Activated gamma-delta T cell (primary cell): ENCODE data around the gene ZNF473.

Experiments used
- DNase-seq: peaks from one replicate; lab custom pipeline; 2025; lab: John Stamatoyannopoulos, UW

The ZNF473 gene

DNA sequence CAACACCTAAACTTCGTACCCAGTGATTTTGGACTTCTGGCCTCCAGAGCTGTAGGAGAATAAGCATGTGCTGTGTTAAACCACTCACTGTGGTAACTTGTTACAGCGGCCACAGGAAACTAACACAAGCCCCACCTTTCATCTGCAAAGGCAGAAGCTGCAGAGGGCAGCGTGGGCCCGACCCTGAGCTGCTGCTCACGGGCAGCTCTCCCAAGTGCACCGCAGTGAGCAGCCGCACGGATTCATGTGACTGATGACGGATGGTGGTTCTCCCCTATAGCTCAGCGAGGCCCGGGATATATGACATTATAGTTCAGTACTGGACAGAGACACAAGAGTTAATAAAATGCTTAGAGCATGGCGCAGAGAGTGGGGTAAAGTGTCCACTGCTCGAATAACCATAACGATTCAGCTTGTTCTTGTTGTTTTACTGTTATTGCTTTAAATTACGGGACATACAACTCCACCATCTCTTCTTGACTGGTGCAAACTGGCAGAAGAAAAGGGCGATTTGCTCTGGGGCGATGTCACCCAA is 22.5 kb upstream of the ZNF473 start:
- no peak for DNase-seq

DNA sequence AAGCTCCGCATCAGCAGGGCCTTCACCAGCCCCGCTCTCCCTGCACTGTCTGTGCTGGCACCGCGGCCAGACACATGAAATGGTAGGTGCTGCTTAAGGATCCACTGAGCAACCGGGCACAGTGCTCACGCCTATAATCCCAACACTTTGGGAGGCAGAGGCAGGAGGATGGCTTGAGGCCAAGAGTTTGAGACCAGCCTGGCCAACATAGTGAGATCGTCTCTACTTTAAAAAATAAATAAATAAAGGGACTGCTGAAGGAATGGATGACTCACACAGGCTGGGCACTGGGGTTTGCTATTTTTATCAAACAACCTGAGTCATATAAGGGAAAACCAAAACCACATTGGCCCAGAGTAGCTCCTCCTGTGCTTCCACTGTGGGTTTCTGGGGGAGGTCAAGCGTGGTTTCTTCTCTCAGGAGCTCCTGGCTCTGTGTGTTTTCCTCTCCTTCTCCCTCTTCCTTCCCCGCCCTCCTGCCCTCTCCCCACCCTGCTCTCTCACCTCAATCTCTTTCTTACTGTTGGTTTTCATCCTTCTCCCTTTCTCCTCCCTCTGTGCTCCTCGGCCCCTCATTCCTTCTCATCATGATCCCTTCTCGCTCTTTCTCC is 21.9 kb upstream of the ZNF473 start:
- DNase-seq: no peak

DNA sequence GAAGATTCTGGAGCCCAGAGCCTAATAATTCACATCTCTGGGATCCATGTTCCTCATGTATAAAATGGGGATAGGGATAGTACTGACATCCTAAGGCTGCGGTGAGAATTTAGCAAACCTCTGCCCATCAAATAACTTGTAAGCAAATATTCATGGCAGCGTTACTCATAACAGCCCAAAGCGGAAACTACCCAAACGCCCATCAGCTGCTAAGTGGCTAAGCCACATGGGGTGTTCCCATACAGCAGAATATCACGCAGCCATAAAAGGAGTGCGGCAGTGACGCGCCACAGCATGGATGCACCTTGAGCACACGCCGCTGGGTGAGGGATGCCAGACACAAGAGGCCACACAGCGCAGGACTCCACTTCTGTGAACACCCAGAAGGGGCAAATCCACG is 20.4 kb upstream of the ZNF473 start:
- DNase-seq: no peak

DNA sequence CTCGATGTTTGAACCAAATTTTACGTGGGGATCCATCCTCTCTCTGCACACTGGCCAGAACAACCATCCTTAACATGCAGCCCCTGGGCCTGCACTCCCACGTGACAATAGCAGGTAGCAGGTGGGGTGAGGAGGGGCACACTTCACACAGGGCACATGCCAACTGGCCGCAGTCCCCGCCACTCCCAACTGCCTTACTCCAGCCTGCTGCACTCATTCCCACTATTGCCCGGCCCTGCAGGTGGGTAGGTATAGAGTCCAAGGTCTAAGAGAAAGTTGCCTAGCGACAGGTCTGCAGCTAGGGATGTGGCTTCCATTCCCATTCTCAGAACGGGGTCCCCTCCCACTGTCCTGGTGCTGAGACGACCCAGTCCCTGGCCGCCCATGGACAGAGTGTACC is 18.6 kb upstream of the ZNF473 start:
- no peak for DNase-seq

DNA sequence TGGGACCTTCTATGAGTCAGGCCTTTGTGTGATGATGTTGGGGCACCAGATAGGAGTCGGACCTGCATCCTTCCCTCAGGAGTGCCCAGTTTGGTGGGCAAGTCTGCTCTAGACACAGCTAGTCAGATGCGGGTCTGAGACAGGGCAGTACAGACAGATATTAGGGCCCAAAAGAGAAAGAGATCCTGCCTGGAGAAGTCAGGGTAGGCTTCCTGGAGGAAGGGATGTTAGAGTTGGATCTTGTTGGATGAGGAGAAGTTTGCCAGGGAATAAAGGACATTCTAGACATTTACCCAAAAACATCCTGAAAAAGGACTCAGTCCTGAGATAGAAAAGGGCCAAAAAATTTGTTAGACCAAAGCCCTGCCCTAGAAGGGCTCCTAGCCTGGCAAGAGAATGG is 17.9 kb upstream of the ZNF473 start:
- no peak for DNase-seq

DNA sequence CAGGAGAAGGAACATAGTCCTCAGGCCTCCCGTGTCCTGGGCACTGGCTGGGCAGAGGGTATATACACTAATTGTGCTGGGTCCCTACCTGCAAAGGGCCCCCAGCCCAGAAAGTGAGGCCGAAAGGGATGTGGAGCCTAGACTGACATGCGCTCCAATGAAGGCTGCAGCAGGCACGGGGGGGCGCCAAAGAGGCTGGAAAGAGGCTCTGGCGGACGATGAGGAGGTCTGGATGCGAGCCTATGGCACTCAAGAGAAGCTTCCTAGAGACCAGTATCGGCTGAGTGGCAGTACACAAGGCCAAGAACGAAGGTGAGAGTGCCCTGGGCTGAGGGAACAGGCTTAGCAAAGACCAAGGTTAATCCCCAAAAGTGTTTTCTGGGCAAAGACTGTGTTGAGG is 17.3 kb upstream of the ZNF473 start:
- no peak for DNase-seq

DNA sequence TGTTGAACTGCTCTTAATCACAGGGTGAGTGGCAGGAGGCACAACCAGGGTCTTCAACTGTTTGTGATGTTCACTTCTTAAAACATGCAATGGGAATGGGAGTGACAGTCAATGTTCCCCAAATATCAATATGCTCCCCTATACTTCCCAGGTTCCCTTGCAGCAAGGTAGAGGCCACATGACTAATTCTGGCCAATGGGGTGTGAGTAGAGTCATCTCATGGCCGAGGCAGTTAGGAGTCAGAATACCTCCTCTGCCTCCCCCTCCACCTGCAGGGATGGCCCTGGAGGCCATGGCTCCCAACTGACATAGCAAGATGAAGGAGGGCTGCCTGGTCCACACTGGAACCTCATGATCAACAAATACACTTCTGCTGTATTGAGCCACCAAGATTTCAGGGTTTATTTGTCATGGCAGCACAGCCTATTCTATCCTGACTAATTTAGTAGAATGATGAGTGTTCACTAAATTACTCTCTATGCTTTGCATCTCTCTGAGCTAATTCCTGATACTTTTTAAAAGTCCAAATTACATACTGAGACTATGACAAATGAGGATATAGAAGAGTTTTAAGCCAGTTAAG is 9.5 kb upstream of the ZNF473 start:
- no peak for DNase-seq

DNA sequence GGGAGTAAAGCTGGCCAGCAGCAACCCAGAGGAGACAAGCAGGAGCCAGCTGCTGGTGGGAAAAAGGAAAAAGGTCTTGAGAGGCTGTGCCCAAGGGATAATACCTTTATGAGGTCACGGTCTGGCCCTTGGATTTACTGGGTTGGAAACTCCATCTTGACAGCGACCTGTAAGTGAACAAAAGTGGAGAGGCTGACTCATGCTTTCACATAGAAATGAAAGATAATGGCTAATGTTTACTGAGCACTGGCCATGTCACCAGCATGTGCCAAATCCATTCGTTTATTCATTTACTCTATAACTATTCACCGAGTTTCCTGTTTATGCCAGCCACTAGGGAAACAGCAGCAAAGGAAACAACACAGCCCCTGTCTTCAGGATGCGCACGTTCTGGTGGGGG is 5.3 kb upstream of the ZNF473 start:
- DNase-seq: no peak

DNA sequence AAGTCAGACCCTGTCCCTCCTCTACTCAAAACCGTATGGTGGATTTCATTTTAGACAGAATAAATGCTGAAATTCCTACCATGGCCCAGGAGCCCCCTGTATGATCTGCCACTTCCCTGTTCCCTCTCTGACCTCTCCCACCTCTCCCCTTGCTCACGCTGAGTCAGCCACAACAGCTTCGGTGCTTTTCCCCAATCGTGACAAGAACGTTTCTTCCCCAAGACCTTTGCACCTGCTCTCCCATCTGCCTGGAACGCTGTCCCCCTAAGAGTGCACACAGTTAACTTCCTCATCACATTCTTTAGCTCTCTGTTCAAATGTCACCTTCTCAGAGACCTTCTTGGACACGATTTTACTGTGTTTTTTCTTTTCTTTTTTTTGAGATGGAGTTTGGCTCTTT is 3.0 kb upstream of the ZNF473 start:
- no peak for DNase-seq

DNA sequence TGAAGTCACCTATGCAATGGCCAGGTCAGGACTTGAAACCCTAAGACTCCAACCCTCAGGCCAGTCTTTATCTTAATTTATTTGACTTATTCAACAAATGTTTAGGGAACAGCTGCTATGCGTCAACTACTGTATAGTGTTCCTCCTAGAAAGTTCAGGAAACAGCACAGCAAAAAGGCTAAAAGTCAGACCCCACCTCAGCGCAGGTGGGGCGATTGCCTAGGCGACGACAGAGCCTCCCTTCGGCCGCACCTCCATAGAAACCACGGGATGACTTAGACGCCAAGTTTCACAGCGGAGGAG is 1.1 kb upstream of the ZNF473 start:
- DNase-seq: no peak

DNA sequence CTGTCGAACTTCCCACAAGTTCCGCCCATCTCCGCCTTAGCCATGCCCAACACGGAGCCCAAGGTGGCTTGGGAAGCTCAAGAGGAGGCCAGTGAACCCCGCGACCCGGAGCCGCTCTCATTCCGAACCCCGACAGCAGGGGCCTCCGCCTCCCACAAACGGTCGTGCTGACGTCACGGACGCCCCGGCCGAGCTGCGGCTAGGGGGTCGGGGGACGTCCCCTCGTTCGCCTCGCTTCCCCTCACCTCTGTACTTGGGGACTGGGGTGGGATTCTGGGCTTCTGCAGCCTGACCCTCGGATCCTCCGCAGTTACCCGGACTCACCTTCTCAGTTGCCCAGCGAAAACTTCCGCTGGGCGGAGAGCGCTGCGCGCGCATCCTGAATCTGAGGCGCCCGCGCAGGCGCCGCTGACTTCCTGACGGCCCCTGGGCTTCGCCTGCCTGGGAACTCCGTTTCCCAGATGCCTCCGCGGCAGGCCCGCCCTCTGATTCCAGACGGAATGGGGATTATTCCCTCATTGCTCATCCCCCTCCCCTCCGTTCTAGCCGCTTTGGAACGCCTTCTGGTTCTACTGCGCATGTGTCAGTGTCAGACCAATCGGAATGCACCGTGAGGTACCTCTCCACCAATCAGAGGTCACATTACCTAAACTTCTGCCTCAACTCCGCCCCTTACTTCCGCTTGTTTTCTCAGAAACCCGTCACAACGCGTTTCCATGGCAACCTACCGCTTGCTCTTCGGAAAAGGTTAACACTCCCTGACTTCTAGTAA is 597 bp upstream of the ZNF473 start, which contains the start of gene VRK3:
TSS of gene VRK3 (minus strand) at position 351 of the 772 bp plus-strand sequence. CDS start 9,210 bp downstream, outside the sequence.
- DNase-seq: peak; percentile 94

DNA sequence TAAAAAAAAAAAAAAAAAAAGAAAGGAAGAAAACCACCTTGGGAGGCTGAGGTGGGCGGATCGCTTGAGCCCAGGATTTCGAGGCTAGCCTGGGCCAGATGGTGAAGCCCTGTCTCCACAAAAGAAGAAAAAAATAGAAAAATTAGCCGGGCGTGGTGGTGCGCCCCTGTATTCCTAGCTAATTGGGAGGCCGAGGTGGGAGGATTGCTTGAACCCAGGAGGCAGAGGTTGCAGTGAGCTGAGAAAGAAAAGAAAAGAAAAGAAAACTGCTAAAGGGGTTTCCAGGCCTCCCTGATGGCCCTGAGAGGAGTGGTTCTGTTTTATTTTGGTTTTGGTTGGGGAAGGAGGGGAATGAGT is 723 bp downstream of the ZNF473 start:
- DNase-seq: no peak

DNA sequence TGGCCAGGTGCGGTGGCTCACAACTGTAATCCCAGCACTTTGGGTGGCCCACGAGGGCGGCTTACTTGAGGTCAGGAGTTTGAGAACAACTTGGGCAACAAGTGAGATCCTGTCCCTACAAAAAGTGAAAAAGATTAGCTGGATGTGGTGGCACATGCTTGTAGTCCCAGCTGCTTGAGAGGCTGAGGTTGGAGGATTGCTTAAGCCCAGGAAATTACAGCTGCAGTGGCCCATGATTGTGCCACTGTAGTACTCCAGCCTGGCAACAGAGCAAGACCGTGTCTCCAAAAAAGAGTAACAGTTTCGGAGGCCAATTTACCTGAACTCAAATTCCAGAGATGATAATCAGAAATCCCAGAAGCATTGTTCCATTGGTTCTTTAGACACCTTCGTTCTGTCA is 4.4 kb downstream of the ZNF473 start:
- no peak for DNase-seq

DNA sequence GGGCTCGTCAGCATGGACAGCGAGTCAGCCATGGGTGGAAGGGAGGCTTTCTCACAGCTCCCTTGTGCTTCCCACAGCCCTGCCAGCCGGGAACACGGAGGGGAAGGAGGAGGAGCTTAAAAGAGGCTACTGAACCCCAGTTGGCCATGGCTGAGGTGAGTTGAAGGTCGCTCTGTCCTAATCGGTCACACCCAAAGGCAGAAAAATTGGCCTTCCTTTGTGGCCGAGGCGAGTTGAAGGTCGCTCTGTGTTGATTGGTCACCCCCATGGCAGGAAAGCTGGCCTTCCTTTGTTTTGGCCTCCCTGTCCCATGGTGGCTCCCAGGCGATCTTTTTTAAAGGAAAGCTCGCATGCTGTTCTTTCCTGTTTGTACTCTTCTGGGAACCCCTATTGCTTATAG is 5.1 kb downstream of the ZNF473 start:
- no peak for DNase-seq

DNA sequence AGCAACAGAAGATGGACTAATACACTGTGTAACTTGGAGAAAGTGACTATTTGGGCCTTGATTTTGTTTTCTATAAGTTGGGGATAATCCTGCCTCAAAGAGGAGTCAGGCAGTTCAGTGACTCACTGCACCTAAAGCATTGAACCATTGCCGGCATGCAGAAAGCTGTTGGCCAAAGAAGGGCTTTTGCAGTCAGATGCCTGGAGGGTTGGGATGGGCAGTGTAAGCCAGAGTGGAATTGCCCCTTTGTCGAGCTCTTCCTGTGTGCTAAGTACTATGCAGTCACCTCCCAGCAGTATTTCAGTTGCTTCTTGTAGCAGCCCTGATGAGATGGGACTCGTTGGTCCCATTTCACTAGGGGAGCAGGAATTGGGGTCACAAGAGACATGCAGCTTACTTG is 11.1 kb downstream of the ZNF473 start:
- DNase-seq: no peak

DNA sequence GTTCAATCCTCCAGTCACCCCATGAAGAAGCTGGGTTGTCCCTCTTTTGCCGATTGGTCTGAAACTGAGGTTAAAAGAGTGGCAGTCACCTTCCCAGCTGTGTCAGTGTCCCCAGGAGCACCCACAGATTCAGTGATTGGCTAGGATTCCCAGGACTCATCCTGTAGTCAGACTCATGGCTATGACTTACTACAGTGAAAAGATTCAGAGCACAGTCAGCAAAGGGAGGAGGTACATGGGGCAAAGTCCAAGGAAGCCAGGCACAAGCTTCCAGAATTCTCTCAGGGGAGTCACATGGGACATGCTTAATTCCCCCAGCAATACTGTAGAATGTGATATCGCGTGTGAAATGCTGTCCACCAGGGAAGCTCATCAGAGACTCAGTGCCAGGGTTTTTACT is 14.2 kb downstream of the ZNF473 start:
- no peak for DNase-seq

DNA sequence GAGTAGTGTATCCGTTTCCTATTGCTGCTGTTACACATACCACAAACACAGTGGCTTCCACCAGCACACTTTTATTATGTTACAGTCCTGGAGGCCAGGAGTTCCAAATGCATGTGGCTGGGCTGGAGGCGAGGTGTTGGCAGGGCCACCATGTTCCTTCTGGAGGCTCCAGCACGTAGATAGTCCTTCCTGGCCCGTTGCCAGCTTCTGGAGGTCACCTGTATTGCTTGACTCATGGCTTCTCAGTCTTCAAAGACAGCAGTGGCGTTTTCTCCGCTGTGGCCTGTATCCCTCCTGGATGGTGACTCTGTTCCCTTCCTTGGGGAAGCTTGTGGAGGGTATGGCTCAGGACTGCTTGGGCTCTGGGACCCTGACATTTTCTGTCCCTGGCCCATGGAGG is 15.2 kb downstream of the ZNF473 start:
- no peak for DNase-seq

DNA sequence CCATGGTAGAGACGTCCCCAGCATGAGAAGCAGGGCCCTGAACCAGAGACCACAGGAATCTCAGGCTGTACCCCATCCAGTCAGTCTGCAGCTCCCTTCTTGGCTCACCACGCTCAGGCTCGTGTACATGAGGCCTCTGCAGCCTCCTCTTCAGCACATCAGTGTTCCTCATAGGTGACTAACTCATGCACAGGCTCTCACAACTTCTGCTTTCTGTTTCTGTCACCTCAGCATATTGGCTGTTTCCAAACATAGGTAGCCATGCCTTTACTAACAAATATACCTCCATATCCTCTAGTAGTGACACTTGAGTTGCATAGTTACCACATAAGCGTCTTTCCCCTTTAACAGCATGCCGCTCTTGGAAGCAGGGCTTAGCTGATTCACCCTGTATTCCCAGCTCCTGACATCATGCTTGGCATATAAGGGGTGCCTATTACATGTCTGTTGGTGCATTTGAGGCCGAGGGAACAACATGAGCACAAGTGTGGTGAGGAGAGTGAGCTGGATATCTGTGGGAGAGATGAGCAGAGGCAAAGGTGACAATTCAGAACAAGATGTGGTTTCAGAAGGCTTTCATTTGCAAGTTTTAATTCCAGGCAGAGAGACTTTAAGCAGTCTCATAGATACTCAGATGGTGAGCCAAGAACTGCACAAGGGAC is 16.7 kb downstream of the ZNF473 start:
- DNase-seq: no peak

DNA sequence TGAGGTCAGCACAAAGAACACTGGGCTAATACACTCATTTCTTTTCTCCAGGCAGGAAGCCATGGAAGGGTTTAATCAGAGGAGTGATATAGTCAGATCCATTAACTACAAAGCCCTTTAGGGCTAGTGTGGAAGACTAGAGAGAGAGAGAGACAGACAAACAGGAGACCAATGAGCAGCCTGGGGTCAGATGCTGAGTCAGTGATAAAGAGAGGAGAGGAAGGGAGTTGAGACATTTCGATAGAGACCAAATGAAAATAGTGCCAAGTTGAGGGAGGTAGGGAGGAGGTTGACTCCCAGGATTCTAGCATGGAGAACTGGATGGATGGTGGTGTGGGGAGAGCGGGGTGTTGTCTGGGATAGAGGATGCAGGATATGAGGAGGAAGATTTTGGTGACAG is 18.2 kb downstream of the ZNF473 start:
- no peak for DNase-seq

DNA sequence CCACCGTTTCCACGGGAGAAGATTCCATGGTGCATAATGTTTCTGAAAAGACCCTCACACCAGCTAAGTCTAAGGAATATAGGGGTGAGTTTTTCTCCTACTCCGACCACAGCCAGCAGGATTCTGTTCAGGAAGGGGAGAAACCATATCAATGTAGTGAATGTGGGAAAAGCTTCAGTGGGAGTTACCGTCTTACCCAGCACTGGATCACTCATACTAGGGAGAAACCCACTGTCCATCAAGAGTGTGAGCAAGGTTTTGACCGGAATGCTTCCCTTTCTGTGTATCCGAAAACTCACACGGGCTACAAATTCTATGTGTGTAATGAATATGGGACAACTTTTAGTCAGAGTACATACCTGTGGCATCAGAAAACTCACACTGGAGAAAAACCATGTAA is 19.1 kb downstream of the ZNF473 start:
- no peak for DNase-seq

DNA sequence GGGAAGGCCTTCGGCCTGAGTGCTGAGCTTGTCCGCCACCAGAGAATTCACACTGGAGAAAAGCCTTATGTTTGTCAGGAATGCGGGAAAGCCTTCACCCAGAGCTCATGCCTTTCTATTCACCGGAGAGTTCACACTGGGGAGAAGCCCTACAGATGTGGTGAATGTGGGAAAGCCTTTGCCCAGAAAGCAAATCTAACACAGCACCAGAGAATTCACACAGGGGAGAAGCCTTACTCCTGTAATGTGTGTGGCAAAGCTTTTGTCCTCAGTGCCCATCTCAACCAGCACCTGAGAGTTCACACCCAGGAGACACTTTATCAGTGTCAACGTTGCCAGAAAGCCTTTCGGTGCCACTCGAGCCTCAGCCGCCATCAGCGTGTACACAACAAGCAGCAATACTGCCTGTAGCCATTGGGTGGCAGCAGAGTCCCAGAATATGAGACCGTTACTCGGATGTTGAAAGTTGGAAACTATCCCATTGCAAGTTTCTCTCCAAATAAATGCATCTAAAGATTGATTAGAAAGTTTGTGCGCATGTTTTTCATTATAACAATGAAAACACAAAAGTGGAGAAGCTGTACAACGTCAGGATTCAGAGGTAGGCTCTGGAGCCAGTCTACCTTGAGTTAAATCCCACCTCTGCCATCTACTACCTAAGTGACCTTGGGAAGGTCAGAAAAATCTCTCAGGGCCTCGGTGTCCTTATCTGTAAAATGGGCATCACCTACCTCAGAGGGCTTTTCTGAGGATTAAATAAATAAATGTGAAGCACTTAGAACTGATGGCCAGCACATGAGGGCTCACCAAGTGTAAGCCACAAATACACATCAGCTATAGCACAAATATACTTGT is 21.1 kb downstream of the ZNF473 start:
- DNase-seq: no peak

DNA sequence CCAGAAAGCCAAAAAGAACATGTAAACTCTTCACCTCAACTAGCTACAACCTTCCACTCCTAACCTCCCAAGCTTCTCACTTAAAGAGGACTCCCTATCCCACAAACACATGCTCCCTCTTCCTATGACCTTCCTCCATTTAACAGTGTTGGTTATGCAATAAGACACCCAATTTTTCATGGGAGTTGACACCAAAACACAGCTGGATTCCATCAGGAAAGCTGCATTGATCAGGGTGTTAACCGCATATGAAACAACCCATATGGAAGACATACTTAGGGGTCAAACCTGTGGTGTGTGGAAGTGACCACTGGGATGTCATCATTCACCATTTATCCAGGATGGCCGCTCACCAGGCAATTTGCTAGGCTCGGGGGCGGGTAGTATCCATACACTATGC is 21.9 kb downstream of the ZNF473 start:
- DNase-seq: no peak
